KMS-11 (cell line): ENCODE data around the gene NSG1.
"Not testable (repeated sequence)": the region's sequence is repeated elsewhere in the genome, so short reads cannot be mapped to it uniquely, and the experiment has no call there.

Experiments
- H2AFZ ChIP-seq: fragments of 200-600 bp; sonication (generic); 2 replicates; pipeline ENCODE4 v1.6.1; 2016; ENCODE audit warnings: antibody characterized with exemption, mixed run types, low read depth
- H3K27ac ChIP-seq: fragments of 200-600 bp; sonication (generic); 2 replicates; pipeline ENCODE4 v1.6.1; 2016; ENCODE audit warnings: mild to moderate bottlenecking, mixed run types
- H3K27me3 ChIP-seq: fragments of 200-600 bp; sonication (generic); 2 replicates; pipeline ENCODE4 v1.6.1; 2017; ENCODE audit warnings: mild to moderate bottlenecking, low read depth, mixed run types, moderate library complexity; ENCODE audit not compliant: insufficient read depth
- H3K36me3 ChIP-seq: fragments of 200-600 bp; sonication (generic); 2 replicates; pipeline ENCODE4 v1.6.1; 2017; ENCODE audit warnings: mild to moderate bottlenecking, mixed run types; ENCODE audit not compliant: insufficient read depth
- H3K4me1 ChIP-seq: fragments of 200-600 bp; sonication (generic); 2 replicates; pipeline ENCODE4 v1.6.1; 2016; ENCODE audit warnings: mild to moderate bottlenecking, low read depth, mixed run types; ENCODE audit not compliant: poor library complexity, severe bottlenecking
- H3K4me2 ChIP-seq: fragments of 200-600 bp; sonication (generic); 2 replicates; pipeline ENCODE4 v1.7.0; 2016; ENCODE audit warnings: mild to moderate bottlenecking, mixed run types
- H3K4me3 ChIP-seq: fragments of 200-600 bp; sonication (generic); IDR thresholded peaks from 2 replicates; pipeline ENCODE4 v1.6.1; 2017; ENCODE audit warnings: low read depth, low read length, mixed read lengths; ENCODE audit not compliant: insufficient read depth
- H3K79me2 ChIP-seq: fragments of 200-600 bp; sonication (generic); 2 replicates; pipeline ENCODE4 v1.6.1; 2016; ENCODE audit warnings: low read depth, mixed run types; ENCODE audit not compliant: insufficient read depth
- H3K9ac ChIP-seq: fragments of 200-600 bp; sonication (generic); 2 replicates; pipeline ENCODE4 v1.6.1; 2016; ENCODE audit warnings: mild to moderate bottlenecking, mixed run types
- H4K20me1 ChIP-seq: fragments of 200-600 bp; sonication (generic); 2 replicates; pipeline ENCODE4 v1.6.1; 2016; ENCODE audit warnings: mild to moderate bottlenecking, mixed run types; ENCODE audit not compliant: insufficient read depth
- TF ChIP-seq, protein P1 (sequence below): fragments of 200-600 bp; sonication (generic); conservative IDR thresholded peaks from 2 replicates; pipeline ENCODE4 v1.6.1; 2017; ENCODE audit warnings: low read depth, mild to moderate bottlenecking, antibody characterized with exemption, low read length, moderate library complexity, mixed read lengths

NSG1 gene

DNA sequence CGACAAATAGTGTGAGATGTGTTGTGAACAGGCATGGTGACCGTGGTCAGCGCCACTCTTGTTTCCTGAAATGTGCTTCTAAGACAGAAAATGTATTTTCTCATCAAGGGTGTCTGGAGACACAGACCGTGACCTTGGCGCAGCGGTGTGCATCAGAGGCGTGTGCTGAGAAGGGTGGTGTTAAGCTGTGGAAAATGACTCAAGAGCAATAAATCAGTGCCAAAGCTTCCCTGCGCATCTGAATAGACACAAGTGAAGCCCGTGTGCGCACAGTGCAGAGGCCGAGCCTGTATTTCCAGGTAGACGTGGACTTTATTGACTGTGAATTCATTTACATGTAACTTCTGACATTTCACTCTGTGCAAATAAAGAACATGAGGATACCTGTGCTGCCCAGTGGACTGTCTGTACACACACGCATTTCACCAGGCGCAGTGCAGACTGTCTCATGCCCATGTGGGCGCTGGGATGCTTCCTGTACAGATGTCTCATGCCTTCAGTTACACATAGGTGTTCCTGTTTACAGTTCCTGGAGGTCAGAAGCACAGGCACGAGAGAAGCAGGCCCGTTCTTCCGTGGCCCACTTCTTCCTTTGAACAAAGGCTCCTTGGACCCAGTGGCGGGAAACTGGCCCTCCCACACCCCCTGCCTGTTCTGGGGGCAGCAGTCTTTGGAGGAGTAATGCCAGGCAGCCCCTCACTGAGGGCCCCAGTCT, 31.9 kb downstream of the NSG1 start:
- Histone ChIP-seq H3K4me2 (no peak overlapping the region), H3K27ac (no peak overlapping the region), H3K9ac (no peak overlapping the region), H3K4me1 (no peaks in the 10 kb centered on the region), H3K79me2 (no peaks in the 10 kb centered on the region), H2AFZ (no peak overlapping the region), H3K36me3 (no peaks in the 10 kb centered on the region), H3K27me3 (no peaks in the 10 kb centered on the region), H3K4me3 (no peak overlapping the region), H4K20me1 (no peaks in the 10 kb centered on the region)
- TF ChIP-seq, protein P1, sequence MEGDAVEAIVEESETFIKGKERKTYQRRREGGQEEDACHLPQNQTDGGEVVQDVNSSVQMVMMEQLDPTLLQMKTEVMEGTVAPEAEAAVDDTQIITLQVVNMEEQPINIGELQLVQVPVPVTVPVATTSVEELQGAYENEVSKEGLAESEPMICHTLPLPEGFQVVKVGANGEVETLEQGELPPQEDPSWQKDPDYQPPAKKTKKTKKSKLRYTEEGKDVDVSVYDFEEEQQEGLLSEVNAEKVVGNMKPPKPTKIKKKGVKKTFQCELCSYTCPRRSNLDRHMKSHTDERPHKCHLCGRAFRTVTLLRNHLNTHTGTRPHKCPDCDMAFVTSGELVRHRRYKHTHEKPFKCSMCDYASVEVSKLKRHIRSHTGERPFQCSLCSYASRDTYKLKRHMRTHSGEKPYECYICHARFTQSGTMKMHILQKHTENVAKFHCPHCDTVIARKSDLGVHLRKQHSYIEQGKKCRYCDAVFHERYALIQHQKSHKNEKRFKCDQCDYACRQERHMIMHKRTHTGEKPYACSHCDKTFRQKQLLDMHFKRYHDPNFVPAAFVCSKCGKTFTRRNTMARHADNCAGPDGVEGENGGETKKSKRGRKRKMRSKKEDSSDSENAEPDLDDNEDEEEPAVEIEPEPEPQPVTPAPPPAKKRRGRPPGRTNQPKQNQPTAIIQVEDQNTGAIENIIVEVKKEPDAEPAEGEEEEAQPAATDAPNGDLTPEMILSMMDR: no peak

DNA sequence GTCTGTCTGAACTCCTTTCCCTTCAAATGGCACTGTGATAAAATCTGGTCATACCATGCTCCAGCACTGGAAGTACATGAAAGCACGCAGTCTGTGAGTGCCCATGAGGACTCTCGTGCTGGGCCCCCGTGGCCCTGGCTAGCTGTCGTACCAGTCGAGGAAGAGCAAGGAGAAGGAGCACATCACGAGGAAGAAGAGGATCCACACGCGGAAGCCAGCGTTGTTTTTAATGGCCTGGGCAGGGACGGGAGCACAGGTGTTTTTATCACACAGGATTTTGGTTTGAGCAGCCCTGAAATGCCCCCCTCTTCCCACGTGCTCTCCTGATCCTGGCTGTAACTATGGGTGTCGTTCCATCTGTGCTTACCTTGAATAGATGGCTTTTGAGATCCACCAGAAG, 33.0 kb downstream of the NSG1 start:
- Histone ChIP-seq H3K4me3 (no peak overlapping the region), H4K20me1 (no peaks in the 10 kb centered on the region), H3K36me3 (no peaks in the 10 kb centered on the region), H3K4me1 (no peaks in the 10 kb centered on the region), H3K79me2 (no peaks in the 10 kb centered on the region), H3K27ac (no peak overlapping the region), H3K27me3 (no peaks in the 10 kb centered on the region), H2AFZ (no peak overlapping the region), H3K9ac (no peak overlapping the region), H3K4me2 (no peak overlapping the region)
- TF ChIP-seq, protein P1: no peak

DNA sequence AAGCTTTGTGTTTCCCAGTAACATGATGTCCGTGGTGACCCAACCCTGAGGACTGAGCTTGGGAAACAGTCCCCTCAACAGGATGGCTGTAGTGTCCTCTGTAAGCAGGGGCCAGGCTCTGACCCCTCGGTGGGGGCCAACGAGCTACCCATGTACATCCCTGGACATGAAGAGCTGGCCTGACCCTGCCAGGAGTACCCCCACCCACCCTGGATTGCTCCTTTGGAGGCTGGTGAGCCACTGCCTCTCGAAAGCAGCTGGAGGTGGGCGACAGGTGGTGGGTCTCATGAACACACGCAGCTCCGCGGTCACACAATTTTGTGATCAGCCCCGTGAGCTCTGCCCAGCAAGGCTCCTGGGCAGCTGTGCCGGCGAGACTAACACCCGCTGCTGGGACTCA, 33.5 kb downstream of the NSG1 start:
- no peaks in the 10 kb centered on the region for H4K20me1 ChIP-seq
- H3K4me3 ChIP-seq: no peak overlapping the region
- H3K79me2 ChIP-seq: no peaks in the 10 kb centered on the region
- TF ChIP-seq, protein P1: no peak
- H2AFZ ChIP-seq: no peak overlapping the region
- H3K9ac ChIP-seq: no peak overlapping the region
- no peak overlapping the region for H3K27ac ChIP-seq
- no peaks in the 10 kb centered on the region for H3K36me3 ChIP-seq
- no peaks in the 10 kb centered on the region for H3K4me1 ChIP-seq
- no peak overlapping the region for H3K4me2 ChIP-seq
- H3K27me3 ChIP-seq: no peaks in the 10 kb centered on the region

DNA sequence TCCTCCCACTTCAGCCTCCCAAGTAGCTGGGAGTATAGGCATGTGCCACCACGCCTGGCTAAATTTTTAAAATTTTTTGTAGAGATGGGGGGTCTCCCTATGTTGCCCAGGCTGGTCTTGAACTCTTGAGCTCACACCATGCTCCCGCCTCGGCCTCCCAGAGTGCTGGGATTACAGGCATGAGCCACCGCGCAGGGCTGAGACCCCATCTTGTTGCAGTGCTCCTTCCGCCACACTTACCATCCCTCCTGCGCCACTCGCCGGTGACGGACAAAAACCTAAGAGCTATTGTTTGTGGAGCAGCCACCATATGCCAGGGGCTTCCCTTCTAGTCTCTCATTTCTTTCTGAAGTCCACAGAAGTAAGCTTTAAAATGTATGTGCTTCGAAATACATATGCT, 34.5 kb downstream of the NSG1 start:
- Histone ChIP-seq H3K36me3 (no peaks in the 10 kb centered on the region), H3K4me2 (no peak overlapping the region), H3K4me3 (no peak overlapping the region), H3K79me2 (no peaks in the 10 kb centered on the region), H4K20me1 (no peaks in the 10 kb centered on the region), H3K27ac (no peak overlapping the region), H3K4me1 (no peaks in the 10 kb centered on the region), H3K27me3 (no peaks in the 10 kb centered on the region), H3K9ac (no peak overlapping the region), H2AFZ (no peak overlapping the region)
- TF ChIP-seq, protein P1: no peak

DNA sequence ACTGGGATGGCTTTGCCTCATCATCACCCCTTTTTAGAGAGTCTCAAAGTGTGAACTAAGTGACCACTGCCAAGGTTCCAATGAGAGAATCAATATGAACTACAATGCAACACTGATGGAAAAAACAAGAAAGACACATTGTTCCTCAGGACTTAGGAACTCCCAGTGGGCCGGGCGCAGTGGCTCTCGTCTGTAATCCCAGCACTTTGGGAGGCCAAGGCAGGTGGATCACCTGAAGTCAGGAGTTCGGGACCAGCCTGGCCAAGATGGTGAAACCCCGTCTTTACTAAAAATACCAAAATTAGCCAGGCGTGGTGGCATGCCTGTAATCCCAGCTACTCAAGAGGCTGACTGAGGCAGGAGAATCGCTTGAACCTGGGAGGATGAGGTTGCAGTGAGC, 35.2 kb downstream of the NSG1 start:
- H3K9ac ChIP-seq, H3K27me3 ChIP-seq, H3K36me3 ChIP-seq, H4K20me1 ChIP-seq, H3K79me2 ChIP-seq, H3K4me2 ChIP-seq, H3K4me3 ChIP-seq, H3K27ac ChIP-seq, H3K4me1 ChIP-seq, H2AFZ ChIP-seq: not testable (repeated sequence)
